ENCODE measurements around the gene MICALL2. TPM values are rescaled to one million over a fixed set of nuclear protein-coding genes. Genes with fewer than 3 reads are reported as not detected.

MICALL2 gene
- total RNA-seq, 1 donor from 2014 or later = 8.3 TPM

DNA sequence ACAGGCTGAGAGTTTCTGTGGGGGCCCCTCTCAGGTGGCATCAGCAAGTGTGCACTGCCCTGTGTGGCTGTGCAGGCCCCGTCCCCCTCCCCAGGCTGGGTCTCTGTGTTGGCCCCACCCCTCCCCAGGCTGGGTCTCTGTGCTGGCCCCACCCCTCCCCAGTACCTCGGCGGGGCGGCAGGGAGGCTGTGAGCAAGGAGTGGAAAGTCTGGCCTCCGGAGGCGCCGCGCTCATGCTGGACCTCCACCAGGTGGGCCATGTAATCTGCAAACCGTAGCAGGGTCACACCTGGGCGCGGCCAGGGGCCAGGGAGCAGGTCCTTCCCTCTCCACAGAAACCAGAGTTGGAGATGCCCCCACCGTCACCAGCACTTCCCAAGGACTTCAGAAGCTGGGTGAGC is 21.4 kb upstream of the MICALL2 start:
- Histone ChIP-seq H3K4me3 (no peak overlapping the region), H3K27ac (replicated peaks) (no peak overlapping the region), H3K9me3 (replicated peaks) (no peaks in the 10 kb centered on the region), H3K36me3 (peaks cover 98% of the 10 kb centered on the region), H3K4me1 (no peaks in the 10 kb centered on the region), H3K27me3 (ENCODE audit: low read depth) (no peaks in the 10 kb centered on the region)
- TF ChIP-seq, protein P1, sequence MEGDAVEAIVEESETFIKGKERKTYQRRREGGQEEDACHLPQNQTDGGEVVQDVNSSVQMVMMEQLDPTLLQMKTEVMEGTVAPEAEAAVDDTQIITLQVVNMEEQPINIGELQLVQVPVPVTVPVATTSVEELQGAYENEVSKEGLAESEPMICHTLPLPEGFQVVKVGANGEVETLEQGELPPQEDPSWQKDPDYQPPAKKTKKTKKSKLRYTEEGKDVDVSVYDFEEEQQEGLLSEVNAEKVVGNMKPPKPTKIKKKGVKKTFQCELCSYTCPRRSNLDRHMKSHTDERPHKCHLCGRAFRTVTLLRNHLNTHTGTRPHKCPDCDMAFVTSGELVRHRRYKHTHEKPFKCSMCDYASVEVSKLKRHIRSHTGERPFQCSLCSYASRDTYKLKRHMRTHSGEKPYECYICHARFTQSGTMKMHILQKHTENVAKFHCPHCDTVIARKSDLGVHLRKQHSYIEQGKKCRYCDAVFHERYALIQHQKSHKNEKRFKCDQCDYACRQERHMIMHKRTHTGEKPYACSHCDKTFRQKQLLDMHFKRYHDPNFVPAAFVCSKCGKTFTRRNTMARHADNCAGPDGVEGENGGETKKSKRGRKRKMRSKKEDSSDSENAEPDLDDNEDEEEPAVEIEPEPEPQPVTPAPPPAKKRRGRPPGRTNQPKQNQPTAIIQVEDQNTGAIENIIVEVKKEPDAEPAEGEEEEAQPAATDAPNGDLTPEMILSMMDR (IDR thresholded peaks at IDR 0.05; ENCODE audit: borderline replicate concordance) = no peak
- no peak for DNase-seq
- intact Hi-C loops (cut with micrococcal nuclease) = no loop called here

DNA sequence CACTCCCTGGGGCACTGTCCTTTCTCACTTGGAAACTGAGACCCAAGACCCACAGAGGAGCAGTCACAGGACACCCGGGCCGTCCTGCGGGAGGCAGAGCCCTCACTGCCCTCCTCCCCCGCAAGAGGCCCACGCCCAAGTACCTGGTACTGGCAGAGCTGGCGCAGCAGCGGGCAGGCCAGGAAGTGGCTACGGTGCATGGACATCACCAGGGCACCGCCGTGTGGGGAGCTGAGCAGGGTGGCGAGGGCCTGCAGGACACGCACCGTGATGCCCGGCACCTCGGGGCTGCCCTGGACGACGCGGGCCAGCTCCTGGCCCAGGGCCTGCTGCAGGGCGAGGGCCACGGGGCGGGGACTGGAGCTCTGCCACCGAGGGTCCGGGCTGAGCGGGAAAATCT is 20.0 kb upstream of the MICALL2 start:
- no peak overlapping the region for H3K27ac ChIP-seq (replicated peaks)
- no peaks in the 10 kb centered on the region for H3K27me3 ChIP-seq (ENCODE audit: low read depth)
- DNase-seq = no peak
- H3K9me3 ChIP-seq (replicated peaks) = no peaks in the 10 kb centered on the region
- H3K36me3 ChIP-seq = peaks cover 98% of the 10 kb centered on the region
- no peak overlapping the region for H3K4me3 ChIP-seq
- intact Hi-C loops (cut with micrococcal nuclease) = loop anchor here (10.0 kb wide), 1 partner anchor 254 kb away; no protein-coding TSS in a partner anchor
- H3K4me1 ChIP-seq = peaks cover 3% of the 10 kb centered on the region
- TF ChIP-seq, protein P1 (IDR thresholded peaks at IDR 0.05; ENCODE audit: borderline replicate concordance) = no peak

DNA sequence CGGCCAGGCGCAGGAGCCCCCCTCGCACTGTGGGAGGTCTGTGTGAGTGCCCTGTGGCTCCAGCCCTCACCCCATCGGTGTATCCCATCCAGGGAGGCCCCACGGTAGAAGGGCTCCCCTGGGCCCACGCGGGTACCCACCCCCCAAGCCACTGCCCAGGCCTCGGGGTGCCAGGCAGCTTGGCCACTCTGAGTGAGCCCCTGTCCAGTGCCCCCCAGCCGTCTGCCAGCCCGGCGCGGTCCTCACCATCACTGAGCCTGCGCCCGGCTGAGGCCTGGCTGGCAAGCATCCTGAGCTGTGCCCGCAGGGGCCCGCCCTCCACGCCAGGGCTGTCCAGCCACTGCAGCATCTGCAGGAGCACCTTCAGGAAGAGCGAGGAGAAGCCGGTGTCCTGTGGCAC is 19.2 kb upstream of the MICALL2 start:
- peaks cover 11% of the 10 kb centered on the region for H3K4me1 ChIP-seq
- peaks cover 96% of the 10 kb centered on the region for H3K36me3 ChIP-seq
- TF ChIP-seq, protein P1 (IDR thresholded peaks at IDR 0.05; ENCODE audit: borderline replicate concordance) = no peak
- no peak overlapping the region for H3K4me3 ChIP-seq
- no peaks in the 10 kb centered on the region for H3K27me3 ChIP-seq (ENCODE audit: low read depth)
- H3K27ac ChIP-seq (replicated peaks) = no peak overlapping the region
- intact Hi-C loops (cut with micrococcal nuclease) = loop anchor here (10.0 kb wide), 1 partner anchor 254 kb away; no protein-coding TSS in a partner anchor
- no peak for DNase-seq
- H3K9me3 ChIP-seq (replicated peaks) = no peaks in the 10 kb centered on the region

DNA sequence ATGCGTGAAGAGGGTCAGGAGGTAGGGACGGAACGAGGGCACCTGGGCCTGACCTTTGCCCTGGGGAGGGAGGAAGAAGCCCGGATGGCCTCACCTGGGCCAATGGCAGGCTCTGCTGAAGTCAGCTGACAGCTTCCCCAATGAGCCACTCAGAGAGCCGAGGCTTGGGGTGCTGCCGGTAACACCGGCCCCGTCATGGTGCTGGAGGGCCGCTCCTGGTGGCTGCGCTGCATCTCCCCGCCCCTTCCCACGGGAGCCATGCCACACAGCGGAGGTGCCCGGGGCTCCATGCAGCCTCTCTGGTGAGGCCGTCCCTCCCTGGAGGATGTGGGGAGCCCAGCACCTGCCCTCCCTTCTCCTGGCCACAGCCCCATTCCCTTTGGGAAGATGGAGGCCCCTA is 17.6 kb upstream of the MICALL2 start:
- no peak overlapping the region for H3K27ac ChIP-seq (replicated peaks)
- intact Hi-C loops (cut with micrococcal nuclease) = loop anchor here (10.0 kb wide), 1 partner anchor 252 kb away; no protein-coding TSS in a partner anchor
- H3K4me3 ChIP-seq = no peak overlapping the region
- H3K36me3 ChIP-seq = peaks cover 96% of the 10 kb centered on the region
- no peaks in the 10 kb centered on the region for H3K27me3 ChIP-seq (ENCODE audit: low read depth)
- TF ChIP-seq, protein P1 (IDR thresholded peaks at IDR 0.05; ENCODE audit: borderline replicate concordance) = no peak
- DNase-seq = no peak
- H3K4me1 ChIP-seq = peaks cover 11% of the 10 kb centered on the region
- H3K9me3 ChIP-seq (replicated peaks) = no peaks in the 10 kb centered on the region

DNA sequence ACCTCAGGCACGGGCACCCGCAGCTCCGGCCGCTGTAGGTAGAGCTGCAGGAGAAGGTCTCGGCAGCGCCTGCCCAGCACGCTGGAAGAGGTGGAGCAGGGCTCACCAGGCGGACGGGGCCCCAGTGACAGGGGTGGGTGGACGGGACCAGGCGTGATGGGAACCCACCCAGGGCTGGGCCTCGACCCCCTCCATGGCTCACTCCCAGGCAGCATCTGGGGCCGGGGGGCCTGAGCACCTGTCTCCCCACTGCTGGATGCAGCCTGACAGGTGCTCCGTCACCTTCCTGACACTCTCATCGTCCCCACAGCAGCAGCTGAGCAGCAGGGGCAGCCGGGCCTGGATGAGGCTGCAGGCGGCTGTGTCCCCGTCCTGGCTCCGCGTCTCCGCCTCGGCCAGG is 16.7 kb upstream of the MICALL2 start:
- no peak overlapping the region for H3K4me3 ChIP-seq
- intact Hi-C loops (cut with micrococcal nuclease) = loop anchor here (10.0 kb wide), 1 partner anchor 251 kb away; no protein-coding TSS in a partner anchor
- H3K9me3 ChIP-seq (replicated peaks) = no peaks in the 10 kb centered on the region
- H3K27me3 ChIP-seq (ENCODE audit: low read depth) = no peaks in the 10 kb centered on the region
- DNase-seq = no peak
- H3K27ac ChIP-seq (replicated peaks) = no peak overlapping the region
- H3K36me3 ChIP-seq = peaks cover 96% of the 10 kb centered on the region
- peaks cover 11% of the 10 kb centered on the region for H3K4me1 ChIP-seq
- TF ChIP-seq, protein P1 (IDR thresholded peaks at IDR 0.05; ENCODE audit: borderline replicate concordance) = no peak
